AG04449 (cell line): ENCODE measurements around the gene HSPA4L.
A peak's percentile ranks its signal among the peaks of the same experiment; 100 is the strongest.

ENCODE experiments used
- CTCF ChIA-PET: fragments of 350-600 bp; formaldehyde crosslinking; extraction: SDS; loops from one replicate; lab custom pipeline; 2021; ENCODE audit warnings: antibody characterized with exemption; lab: Yijun Ruan, JAX
- POLR2A ChIA-PET: fragments of 400-600, 350-600 bp; formaldehyde crosslinking; extraction: SDS; loops from one replicate; lab custom pipeline; 2020; ENCODE audit warnings: antibody characterized with exemption, inconsistent platforms; lab: Yijun Ruan, JAX
- DNase-seq: peaks from one replicate; pipeline ENCODE4 v3.0.0-alpha.2; 2010; ENCODE audit warnings: low read depth, low spot score
- H3K4me3 ChIP-seq: 2 replicates; pipeline ENCODE4 v1.5.1; 2011; ENCODE audit warnings: low read depth, mild to moderate bottlenecking, control low read depth, low read length
- CTCF ChIP-seq: IDR thresholded peaks from one replicate; pipeline ENCODE4 v1.5.1; 2011; ENCODE audit warnings: mild to moderate bottlenecking, moderate library complexity, low read length, control low read depth, inconsistent platforms; ENCODE audit not compliant: insufficient read depth; ENCODE audit errors: missing control alignments

HSPA4L gene

GRCh38 chr4:127846765-127847164 is 64.6 kb downstream of the HSPA4L start:
- CTCF ChIA-PET: no interaction called here
- no peak overlapping the region for H3K4me3 ChIP-seq
- TF ChIP-seq CTCF: no peak
- no peak for DNase-seq
- POLR2A ChIA-PET: no interaction called here

- TF ChIP-seq CTCF: no peak
- H3K4me3 ChIP-seq: no peak overlapping the region
- CTCF ChIA-PET: no interaction called here
- DNase-seq: no peak
- POLR2A ChIA-PET: no interaction called here
Measured at GRCh38 chr4:127849505-127850234, 67.5 kb downstream of the HSPA4L start.

GRCh38 chr4:127852661-127853060 is 70.5 kb downstream of the HSPA4L start:
- ChIA-PET CTCF (no interaction called here), POLR2A (interaction anchor here (0.6 kb wide), 1 partner anchor 84 kb away, joined by 3 read pairs; no protein-coding TSS in a partner anchor)
- DNase-seq: no peak
- no peak overlapping the region for H3K4me3 ChIP-seq
- TF ChIP-seq CTCF: no peak

GRCh38 chr4:127856196-127856812 is 74.2 kb downstream of the HSPA4L start:
- CTCF ChIA-PET: no interaction called here
- TF ChIP-seq CTCF: no peak
- no peak overlapping the region for H3K4me3 ChIP-seq
- no peak for DNase-seq
- POLR2A ChIA-PET: interaction anchor here (1.0 kb wide), 1 partner anchor 205 kb away, joined by 3 read pairs; the partner anchor contains the start of gene LARP1B

- CTCF ChIA-PET: no interaction called here
- DNase-seq: peak; percentile 80
- H3K4me3 ChIP-seq: no peak overlapping the region
- TF ChIP-seq CTCF: no peak
- POLR2A ChIA-PET: interaction anchor here (1.0 kb wide), 1 partner anchor 204 kb away, joined by 3 read pairs; the partner anchor contains the start of gene LARP1B
Measured at GRCh38 chr4:127856813-127857447, 74.8 kb downstream of the HSPA4L start.

GRCh38 chr4:127857641-127858040 is 75.5 kb downstream of the HSPA4L start:
- no peak for DNase-seq
- CTCF ChIA-PET: no interaction called here
- H3K4me3 ChIP-seq: no peak overlapping the region
- no peak for TF ChIP-seq CTCF
- POLR2A ChIA-PET: no interaction called here
